Stimulated activated CD4-positive, alpha-beta T cell treated with anti-CD3 and anti-CD28 coated beads, Interleukin-15, amount 100 ng/mL, for 24 hours (primary cell): ENCODE results near the gene ZNRF3.

Source experiments
- DNase-seq: peaks from one replicate; pipeline ENCODE4 v3.0.0-alpha.2; 2020

Gene ZNRF3

DNA sequence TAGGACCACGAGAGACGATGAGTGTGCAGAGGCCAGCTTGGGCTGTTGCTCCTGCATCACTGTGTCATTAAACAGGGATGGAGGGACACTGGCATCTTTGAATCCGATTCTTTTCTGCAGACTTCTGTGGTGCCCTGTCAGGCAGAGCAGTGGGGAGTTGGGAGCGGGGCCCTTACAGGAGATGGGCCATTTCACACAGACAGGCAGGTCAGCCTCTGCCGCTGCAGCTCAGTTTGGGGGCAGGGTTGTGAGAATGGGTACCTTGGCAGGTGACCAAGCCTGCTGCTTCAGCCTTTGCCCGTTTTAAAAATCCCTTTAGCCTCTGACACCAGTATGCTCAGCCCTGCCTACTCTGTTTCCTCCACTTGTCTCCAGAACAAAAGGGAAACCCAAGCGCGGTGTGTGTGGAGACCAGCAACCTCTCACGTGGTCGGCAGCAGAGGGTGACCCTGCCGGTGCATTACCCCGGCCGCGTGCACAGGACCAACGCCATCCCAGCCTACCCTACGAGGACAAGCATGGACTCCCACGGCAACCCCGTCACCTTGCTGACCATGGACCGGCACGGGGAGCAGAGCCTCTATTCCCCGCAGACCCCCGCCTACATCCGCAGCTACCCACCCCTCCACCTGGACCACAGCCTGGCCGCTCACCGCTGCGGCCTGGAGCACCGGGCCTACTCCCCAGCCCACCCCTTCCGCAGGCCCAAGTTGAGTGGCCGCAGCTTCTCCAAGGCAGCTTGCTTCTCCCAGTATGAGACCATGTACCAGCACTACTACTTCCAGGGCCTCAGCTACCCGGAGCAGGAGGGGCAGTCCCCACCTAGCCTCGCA lies 165.7 kb downstream of the ZNRF3 start:
- DNase-seq = no peak

- DNase-seq = no peak
Observed at GRCh38 chr22:29049655-29050263, 166.4 kb downstream of the ZNRF3 start.

GRCh38 chr22:29050457-29050856 lies 167.1 kb downstream of the ZNRF3 start:
- no peak for DNase-seq

DNA sequence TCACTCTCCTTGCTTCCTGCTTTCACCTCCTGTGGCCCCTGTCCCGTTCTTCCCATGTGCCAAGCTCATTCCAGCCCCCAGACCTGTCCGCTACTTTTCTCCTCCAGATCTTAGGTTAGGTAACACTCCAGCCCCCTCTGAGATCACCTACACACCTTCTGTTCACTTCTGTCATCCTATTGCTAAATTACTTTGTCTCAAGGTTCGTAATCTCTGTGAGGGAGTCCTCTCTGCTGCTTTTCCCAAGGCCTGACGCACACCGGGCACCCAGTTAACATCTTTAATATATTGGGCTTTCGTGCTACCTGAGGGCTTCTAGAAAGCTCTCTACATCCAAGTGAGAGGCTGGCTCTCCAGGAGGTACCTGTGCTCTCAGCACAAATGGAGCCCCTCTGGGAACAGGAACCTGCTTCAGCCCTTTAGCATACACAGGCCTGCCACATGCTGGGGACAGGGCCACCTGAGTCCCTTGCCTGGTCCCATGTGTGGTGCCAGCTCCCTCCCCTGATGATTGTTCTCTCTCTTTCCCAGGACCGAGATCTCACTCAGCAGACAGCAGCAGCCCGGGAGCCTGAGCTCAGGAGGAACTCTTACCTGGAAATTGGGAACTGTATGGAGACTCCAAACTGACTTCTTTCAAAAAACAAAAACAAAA lies 169.8 kb downstream of the ZNRF3 start:
- DNase-seq = no peak

- no peak for DNase-seq
Observed at GRCh38 chr22:29054251-29054767, 170.9 kb downstream of the ZNRF3 start.

- DNase-seq = no peak
Observed at GRCh38 chr22:29055192-29055830, 171.9 kb downstream of the ZNRF3 start.

GRCh38 chr22:29056472-29056871 lies 173.1 kb downstream of the ZNRF3 start:
- DNase-seq = no peak

DNA sequence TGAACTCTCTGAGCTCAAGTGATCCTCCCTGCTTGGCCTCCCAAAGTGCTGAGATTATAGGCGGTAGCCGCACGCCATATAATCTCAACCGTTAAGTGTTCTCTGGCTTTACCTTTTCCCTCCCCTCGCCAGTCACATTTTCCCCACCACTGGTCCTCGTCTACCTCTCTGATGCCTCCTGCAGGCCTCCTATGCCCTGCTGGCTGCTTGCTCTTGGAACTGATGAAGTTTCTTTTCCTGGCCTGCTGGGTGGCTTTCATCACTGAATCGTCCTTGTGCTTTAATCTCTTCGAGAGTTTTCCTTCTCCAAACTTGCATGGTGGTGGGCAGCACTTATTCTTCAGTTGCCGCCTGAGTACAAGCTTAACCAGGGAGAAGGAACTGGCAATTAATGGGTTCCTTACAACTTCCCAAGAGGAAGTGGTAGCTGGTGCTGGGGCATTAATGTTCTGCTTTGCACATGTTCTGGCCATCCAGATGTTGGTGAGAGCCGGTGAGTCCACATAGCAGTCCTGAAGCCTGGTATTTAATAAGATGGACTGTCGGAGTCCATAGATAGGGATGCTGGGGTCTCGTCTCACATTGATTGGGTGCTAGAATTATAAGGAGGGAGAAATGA lies 177.0 kb downstream of the ZNRF3 start:
- DNase-seq = no peak

- no peak for DNase-seq
Observed at GRCh38 chr22:29060931-29061330, 177.6 kb downstream of the ZNRF3 start.

DNA sequence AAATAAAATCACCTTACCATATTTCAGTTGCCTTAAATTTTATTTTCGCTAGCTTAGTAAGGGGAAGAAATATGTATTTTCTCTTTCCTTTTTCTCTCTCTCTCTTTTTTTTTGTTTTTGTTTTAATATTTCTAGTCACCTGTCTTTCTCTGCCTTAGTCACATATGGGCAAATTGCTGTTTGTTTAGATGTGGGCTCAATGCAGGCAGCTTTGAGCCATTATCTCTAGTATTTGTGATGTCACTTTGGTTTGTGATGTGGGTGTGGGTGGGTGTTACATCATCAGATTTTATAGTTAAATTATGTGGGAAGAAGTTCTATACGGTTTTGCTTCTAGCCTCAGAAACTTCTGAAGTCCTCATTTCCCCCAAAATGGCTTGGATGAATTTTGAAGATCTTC lies 178.4 kb downstream of the ZNRF3 start, which contains the start of gene C22orf31:
C22orf31 (minus strand) TSS at position 59 of the 400 bp plus-strand sequence; CDS start at position 20, 39 bp downstream.
- no peak for DNase-seq

- no peak for DNase-seq
Observed at GRCh38 chr22:29062286-29062821, 179.0 kb downstream of the ZNRF3 start.

GRCh38 chr22:29065468-29066190 lies 182.3 kb downstream of the ZNRF3 start:
- DNase-seq = no peak

GRCh38 chr22:29069463-29069862 lies 186.1 kb downstream of the ZNRF3 start:
- no peak for DNase-seq

DNA sequence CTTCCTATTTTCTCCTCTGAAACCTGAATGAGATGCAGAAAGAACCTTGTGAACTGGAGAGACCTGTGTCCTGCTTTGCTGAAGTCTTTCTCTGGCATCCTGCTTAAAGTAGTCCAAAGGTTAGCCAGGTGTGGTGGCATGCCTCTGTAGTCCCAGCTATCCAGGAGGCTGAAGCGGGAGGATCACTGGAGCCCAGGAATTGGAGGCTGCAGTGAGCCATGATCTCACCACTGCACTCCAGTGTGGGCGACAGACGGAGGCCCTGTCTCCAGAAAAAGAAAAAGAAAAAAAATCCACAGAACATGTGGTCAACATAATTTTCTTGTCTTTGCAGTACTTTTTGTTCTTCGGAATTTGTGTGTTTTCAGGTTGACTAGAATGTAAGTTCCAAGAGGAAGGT lies 187.1 kb downstream of the ZNRF3 start:
- no peak for DNase-seq

DNA sequence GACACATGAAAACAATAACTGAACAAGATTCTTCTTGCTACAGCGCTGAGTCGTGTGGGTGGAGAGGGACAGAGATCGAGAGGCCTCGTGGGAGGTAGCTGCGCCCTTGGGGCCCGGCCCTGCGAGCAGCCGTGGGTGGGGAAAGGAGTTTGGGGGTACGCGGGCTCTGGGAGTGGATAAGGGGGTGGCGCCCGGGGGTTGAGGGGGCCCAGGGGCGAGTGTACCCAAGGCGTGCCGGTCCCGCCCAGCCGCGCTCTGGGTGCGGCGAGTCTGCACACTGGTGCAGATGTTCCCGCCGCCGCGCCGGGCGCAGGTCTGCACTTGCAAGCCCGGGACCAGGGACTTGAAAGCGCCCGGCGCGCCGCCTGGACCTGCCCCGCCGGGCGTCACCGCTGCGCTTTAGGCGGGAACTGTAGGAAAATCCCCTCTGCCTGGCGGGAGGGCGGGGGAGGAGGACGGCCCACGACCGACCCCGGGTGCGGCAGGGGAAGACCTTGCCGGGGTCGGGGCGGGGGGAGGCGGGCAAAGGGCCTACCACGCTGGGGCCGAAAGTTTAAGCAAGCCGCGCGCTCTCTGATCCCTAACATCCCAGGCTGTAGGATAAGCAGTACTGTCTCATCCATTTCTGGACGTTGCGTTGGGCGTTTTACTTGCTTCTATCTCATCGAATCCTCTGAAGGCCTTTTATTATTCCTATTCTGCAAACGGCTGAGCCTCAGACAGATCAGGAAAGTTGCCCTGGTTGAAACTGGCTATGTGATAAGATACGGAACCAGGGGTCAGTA lies 188.1 kb downstream of the ZNRF3 start:
- DNase-seq = peak; percentile 65

DNA sequence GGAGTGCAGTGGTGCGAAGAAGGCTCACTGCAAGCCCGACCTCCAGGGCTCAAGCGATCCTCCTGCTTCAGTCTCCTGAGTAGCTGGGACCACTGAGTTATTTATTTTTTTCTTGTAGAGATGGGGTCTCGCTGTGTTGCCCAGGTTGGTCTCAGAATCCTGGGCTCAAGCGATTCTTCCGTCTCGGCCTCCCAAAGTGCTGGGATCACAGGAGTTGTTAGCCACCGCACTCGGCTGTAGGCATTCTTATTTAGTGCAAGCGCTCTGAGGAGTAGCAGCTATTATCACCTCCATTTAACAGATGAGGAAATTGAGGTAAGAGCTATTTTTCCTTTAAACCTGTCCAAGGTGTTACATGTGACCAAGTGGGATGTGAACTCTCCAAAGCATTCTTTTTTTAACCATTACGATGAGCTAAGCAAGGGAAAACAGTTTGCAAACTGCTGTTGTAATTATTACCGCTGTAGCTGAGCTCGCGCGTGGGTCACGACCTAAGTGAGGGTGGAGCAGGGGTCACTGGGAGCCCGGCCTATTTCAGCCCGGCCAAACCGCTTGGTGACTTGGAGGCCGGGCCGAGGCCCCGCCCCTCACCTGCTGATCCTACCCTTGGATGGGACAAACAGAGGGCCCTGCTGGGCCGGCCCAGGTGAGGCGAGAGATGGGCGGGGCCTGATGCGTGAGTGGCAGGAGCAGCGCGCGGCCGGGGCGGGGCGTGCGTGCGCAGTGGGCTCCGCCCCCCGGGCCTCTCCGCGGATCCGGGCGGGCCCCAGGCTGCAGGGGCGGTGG lies 189.0 kb downstream of the ZNRF3 start:
- peak; percentile 90 for DNase-seq

DNA sequence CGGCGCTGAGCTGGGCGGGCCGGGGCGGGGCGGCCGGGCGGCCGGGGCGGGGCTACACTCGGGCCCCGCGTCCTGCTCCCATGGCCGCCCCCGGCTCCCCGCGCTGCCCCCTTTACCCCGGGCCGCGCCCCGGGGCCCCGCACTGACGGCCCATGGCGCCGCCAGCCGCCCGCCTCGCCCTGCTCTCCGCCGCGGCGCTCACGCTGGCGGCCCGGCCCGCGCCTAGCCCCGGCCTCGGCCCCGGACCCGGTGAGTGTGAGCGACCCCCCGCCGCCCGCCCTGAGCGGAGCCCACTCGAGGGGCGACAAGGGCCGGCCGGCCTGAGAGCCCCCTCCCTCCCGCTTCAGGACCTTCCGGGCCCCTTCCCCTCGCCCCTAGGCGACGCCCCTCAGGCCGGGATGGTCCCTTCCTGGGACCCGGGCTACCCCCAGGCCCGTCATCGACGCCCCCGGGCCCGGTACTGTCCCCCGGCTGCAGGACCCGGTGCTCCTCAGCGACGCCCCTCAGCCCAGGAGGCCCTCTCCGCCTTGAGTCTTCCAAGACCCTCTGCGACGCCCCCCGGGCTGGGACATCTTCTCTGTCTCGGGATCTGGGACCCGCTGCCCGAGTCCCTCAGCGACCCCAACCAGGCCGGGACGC lies 189.7 kb downstream of the ZNRF3 start, which contains the start of gene KREMEN1:
KREMEN1 (plus strand) TSS at position 57 of the 639 bp plus-strand sequence; CDS start at position 153, 96 bp downstream.
- no peak for DNase-seq

DNA sequence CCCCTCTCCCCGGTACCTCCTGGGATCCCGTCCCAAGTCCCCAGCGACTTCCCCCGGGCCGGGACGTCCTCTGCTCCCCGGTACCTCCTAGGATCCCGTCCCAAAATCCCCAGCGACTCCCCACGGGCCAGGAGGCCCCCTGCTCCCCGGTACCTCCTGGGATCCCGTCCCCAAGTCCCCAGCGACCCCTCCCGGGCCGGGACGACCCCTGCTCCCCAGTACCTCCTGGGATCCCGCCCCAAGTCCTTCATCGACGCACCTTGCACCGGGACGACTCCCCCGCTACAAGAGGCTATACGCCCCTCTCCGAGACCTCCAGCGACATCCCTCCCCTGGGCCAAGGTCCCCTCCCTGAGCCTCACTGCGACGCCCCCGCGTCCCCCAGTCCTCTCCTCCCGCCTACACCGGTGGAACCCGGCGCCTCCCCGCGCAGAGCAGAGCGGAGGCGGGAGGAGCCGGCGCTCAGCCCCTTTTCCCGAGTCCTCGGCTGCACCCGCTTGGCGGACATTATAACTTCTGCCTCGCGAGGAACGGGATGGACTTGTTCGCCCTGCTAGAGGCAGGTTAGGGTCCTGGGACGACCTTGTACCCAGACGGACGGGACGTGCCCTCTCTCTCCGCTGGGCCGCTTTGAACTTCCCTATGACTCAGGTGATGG lies 190.4 kb downstream of the ZNRF3 start:
- peak; percentile 30 for DNase-seq
